ENCODE results near the gene MOGAT3.

GRCh38 chr7:101250324-101250723, 49.5 kb upstream of the MOGAT3 start:
- no peak for TF ChIP-seq CTCF (IDR thresholded peaks at IDR 0.05; ENCODE audit: poor library complexity)
- no peak for TF ChIP-seq EZH2 (IDR thresholded peaks at IDR 0.05; ENCODE audit: borderline replicate concordance)
- TF ChIP-seq EZH2phosphoT487 (IDR thresholded peaks at IDR 0.05; ENCODE audit: low read depth, severe bottlenecking, unreplicated experiment) = no peak
